Adrenal gland (tissue), 5 donors: ENCODE measurements around the gene BIRC3.

Experiments used
- CTCF ChIP-seq, 6 experiments: fragments of 450-650 bp in 4 of 6; fragments of 200-600 bp in 2 of 6; sonication (generic) in 1 of 6; IDR thresholded peaks; 1 replicate in 5 of 6; 2 replicates in 1 of 6; pipeline versions ENCODE4 v1.5.1 to v1.8.0; 2016 to 2021; ENCODE audit warnings: antibody characterized with exemption in 6 of 6, mild to moderate bottlenecking in 2 of 6, moderate library complexity in 1 of 6
- POLR2A ChIP-seq, 2 donors: fragments of 450-650 bp; IDR thresholded peaks; one replicate each; pipeline ENCODE4 v1.6.1; 2017; ENCODE audit warnings: antibody characterized with exemption in 2 of 2, mild to moderate bottlenecking in 2 of 2, moderate library complexity in 1 of 2
- donor health status: DM: no; HTN: no; CAD: no.

- no peak for TF ChIP-seq CTCF (IDR thresholded peaks at IDR 0.05)
- no peak for TF ChIP-seq POLR2A (IDR thresholded peaks at IDR 0.05)
Observed at GRCh38 chr11:102320679-102321078, 3.4 kb downstream of the BIRC3 start.
